Measurements from ENCODE around the gene UBTF. TPM values are rescaled to one million over a fixed set of nuclear protein-coding genes. Genes with fewer than 3 reads are reported as not detected.

The UBTF gene
- total and polyA plus RNA-seq, 9 of the 15 experiments (the other 6 are each of a cell fraction or from before 2014, with no cell fraction given) = 1.2 to 113 (median 83.6) TPM

DNA sequence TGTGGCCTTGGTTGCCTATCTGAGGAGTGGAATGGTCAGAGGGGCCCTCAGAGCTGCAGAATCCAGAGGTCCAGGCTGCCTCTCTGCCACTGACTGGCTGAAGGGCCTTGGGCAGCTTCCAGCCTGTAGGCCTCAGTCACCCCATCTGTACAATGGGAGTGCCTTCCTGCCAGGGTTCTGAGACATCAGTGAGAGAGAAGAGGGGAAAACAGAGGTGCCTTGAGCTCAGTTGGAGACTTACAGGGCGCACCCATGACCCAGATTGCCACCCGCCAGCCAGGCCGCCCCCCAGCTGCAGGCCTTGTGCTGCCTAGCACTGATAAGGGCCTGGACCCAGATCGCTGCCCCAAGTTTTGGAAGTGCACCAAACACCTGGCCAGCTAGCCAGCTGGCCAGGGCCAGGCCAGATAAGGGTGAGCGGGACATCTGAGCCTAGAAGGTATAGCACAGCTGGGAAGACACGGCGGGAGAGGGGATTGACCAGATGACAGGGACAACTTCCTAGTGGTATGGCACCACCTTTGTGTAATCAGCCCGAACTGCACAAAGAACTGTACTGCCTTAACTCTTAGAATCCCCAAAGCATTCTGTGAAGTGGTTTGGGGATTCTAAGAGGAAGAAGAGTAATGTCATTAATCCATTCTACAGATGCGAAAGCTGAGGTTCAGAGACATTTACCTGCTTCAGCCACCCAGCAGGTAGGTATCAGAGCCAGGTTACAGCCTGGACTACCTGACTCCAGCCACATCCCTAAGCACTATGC, 47.1 kb upstream of the UBTF start (continued):
- TF ChIP-seq SMC3 (conservative IDR thresholded peaks at IDR 0.05; ENCODE audit: insufficient read depth, low read depth, low read length) = 0 out of 2 replicates have a peak, but pooled peaks have one; percentile 16
- no peak for TF ChIP-seq ZNF282 (CRISPR knock-in tag; IDR thresholded peaks at IDR 0.05)
- TF ChIP-seq ZNF76 (CRISPR knock-in tag; IDR thresholded peaks at IDR 0.05; ENCODE audit: borderline replicate concordance) = no peak
- TF ChIP-seq, protein P1, sequence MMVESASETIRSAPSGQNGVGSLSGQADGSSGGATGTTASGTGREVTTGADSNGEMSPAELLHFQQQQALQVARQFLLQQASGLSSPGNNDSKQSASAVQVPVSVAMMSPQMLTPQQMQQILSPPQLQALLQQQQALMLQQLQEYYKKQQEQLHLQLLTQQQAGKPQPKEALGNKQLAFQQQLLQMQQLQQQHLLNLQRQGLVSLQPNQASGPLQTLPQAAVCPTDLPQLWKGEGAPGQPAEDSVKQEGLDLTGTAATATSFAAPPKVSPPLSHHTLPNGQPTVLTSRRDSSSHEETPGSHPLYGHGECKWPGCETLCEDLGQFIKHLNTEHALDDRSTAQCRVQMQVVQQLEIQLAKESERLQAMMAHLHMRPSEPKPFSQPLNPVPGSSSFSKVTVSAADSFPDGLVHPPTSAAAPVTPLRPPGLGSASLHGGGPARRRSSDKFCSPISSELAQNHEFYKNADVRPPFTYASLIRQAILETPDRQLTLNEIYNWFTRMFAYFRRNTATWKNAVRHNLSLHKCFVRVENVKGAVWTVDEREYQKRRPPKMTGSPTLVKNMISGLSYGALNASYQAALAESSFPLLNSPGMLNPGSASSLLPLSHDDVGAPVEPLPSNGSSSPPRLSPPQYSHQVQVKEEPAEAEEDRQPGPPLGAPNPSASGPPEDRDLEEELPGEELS (CRISPR knock-in tag; IDR thresholded peaks at IDR 0.05; ENCODE audit: borderline replicate concordance) = no peak
- TF ChIP-seq, protein P2, sequence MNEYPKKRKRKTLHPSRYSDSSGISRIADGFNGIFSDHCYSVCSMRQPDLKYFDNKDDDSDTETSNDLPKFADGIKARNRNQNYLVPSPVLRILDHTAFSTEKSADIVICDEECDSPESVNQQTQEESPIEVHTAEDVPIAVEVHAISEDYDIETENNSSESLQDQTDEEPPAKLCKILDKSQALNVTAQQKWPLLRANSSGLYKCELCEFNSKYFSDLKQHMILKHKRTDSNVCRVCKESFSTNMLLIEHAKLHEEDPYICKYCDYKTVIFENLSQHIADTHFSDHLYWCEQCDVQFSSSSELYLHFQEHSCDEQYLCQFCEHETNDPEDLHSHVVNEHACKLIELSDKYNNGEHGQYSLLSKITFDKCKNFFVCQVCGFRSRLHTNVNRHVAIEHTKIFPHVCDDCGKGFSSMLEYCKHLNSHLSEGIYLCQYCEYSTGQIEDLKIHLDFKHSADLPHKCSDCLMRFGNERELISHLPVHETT (CRISPR knock-in tag; conservative IDR thresholded peaks at IDR 0.05 in 1 of 2, IDR thresholded peaks at IDR 0.05 in 1 of 2) = peak in 1 of 2 experiments; percentile 86; a peak in 2 of 4 replicates
- TF ChIP-seq BHLHE40 (IDR thresholded peaks at IDR 0.05; ENCODE audit: low read length) = peak; percentile 76; the same call in 1 of the 2 replicates
- peak; percentile 99 for TF ChIP-seq KLF16 (IDR thresholded peaks at IDR 0.05)
- no peak for TF ChIP-seq SRSF3 (IDR thresholded peaks at IDR 0.05; ENCODE audit: insufficient read depth, low read length)
- no peak for TF ChIP-seq TAF7 (tag; IDR thresholded peaks at IDR 0.05)
- TF ChIP-seq, protein P3, sequence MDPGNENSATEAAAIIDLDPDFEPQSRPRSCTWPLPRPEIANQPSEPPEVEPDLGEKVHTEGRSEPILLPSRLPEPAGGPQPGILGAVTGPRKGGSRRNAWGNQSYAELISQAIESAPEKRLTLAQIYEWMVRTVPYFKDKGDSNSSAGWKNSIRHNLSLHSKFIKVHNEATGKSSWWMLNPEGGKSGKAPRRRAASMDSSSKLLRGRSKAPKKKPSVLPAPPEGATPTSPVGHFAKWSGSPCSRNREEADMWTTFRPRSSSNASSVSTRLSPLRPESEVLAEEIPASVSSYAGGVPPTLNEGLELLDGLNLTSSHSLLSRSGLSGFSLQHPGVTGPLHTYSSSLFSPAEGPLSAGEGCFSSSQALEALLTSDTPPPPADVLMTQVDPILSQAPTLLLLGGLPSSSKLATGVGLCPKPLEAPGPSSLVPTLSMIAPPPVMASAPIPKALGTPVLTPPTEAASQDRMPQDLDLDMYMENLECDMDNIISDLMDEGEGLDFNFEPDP (CRISPR knock-in tag; IDR thresholded peaks at IDR 0.05) = no peak
- peak; percentile 99 for TF ChIP-seq PML (IDR thresholded peaks at IDR 0.05; ENCODE audit: low read length)
- TF ChIP-seq, protein P4, sequence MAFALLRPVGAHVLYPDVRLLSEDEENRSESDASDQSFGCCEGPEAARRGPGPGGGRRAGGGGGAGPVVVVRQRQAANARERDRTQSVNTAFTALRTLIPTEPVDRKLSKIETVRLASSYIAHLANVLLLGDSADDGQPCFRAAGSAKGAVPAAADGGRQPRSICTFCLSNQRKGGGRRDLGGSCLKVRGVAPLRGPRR (CRISPR knock-in tag; IDR thresholded peaks at IDR 0.05) = no peak
- no peak for TF ChIP-seq ZC3H4 (CRISPR knock-in tag; IDR thresholded peaks at IDR 0.05; ENCODE audit: borderline replicate concordance)
- TF ChIP-seq CREB1 (IDR thresholded peaks at IDR 0.05) = peak; percentile 81
- peak; percentile 54; the same call in 1 of the 2 replicates for TF ChIP-seq CREB1 (CRISPR knock-in tag; IDR thresholded peaks at IDR 0.05)
- TF ChIP-seq SMAD3 (CRISPR knock-in tag; conservative IDR thresholded peaks at IDR 0.05) = no peak
- TF ChIP-seq ZC3H8 (IDR thresholded peaks at IDR 0.05) = no peak
- TF ChIP-seq, protein P5, sequence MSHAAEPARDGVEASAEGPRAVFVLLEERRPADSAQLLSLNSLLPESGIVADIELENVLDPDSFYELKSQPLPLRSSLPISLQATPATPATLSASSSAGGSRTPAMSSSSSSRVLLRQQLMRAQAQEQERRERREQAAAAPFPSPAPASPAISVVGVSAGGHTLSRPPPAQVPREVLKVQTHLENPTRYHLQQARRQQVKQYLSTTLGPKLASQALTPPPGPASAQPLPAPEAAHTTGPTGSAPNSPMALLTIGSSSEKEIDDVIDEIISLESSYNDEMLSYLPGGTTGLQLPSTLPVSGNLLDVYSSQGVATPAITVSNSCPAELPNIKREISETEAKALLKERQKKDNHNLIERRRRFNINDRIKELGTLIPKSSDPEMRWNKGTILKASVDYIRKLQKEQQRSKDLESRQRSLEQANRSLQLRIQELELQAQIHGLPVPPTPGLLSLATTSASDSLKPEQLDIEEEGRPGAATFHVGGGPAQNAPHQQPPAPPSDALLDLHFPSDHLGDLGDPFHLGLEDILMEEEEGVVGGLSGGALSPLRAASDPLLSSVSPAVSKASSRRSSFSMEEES (CRISPR knock-in tag; IDR thresholded peaks at IDR 0.05) = no peak
- TF ChIP-seq DDX20 (tag; IDR thresholded peaks at IDR 0.05; ENCODE audit: low read depth) = no peak
- TF ChIP-seq WHSC1 (IDR thresholded peaks at IDR 0.05; ENCODE audit: low read length) = no peak
- peak; percentile 100 for TF ChIP-seq TAL1 (IDR thresholded peaks at IDR 0.05)
- TF ChIP-seq ZEB2 (IDR thresholded peaks at IDR 0.05) = peak; percentile 79; the same call in 1 of the 2 replicates
- TF ChIP-seq TCF3 (CRISPR knock-in tag; IDR thresholded peaks at IDR 0.05) = peak; percentile 100

Measured in K562 (cell line).